Measurements from ENCODE around the gene NR3C1. TPM values are rescaled to one million over a fixed set of nuclear protein-coding genes. Genes with fewer than 3 reads are reported as not detected.

The NR3C1 gene
- polyA plus RNA-seq, 12 donors: 56.3 to 80.1 (median 71.8) TPM; not detected in 1

- no peak for DNase-seq
Observed at GRCh38 chr5:143428155-143428554, 24.7 kb upstream of the NR3C1 start.

- no peak for DNase-seq
Observed at GRCh38 chr5:143427122-143427735, 23.7 kb upstream of the NR3C1 start.

GRCh38 chr5:143426437-143426991, 23.0 kb upstream of the NR3C1 start:
- DNase-seq: no peak

GRCh38 chr5:143425835-143426234, 22.3 kb upstream of the NR3C1 start:
- no peak for DNase-seq

- DNase-seq: no peak
Observed at GRCh38 chr5:143418140-143418866, 14.8 kb upstream of the NR3C1 start.

- DNase-seq: no peak
Observed at GRCh38 chr5:143417503-143418139, 14.1 kb upstream of the NR3C1 start.

- no peak for DNase-seq
Observed at GRCh38 chr5:143416411-143416810, 12.9 kb upstream of the NR3C1 start.

GRCh38 chr5:143413958-143414669, 10.6 kb upstream of the NR3C1 start:
- no peak for DNase-seq

- no peak for DNase-seq
Observed at GRCh38 chr5:143412661-143413342, 9.3 kb upstream of the NR3C1 start.

- DNase-seq: no peak
Observed at GRCh38 chr5:143409926-143410325, 6.4 kb upstream of the NR3C1 start.

- no peak for DNase-seq
Observed at GRCh38 chr5:143406408-143406807, 2.9 kb upstream of the NR3C1 start.

GRCh38 chr5:143405849-143406098, 2.3 kb upstream of the NR3C1 start:
- DNase-seq: no peak

GRCh38 chr5:143405063-143405848, 1.8 kb upstream of the NR3C1 start:
- peak; percentile 91 for DNase-seq

- peak; percentile 91 for DNase-seq
Observed at GRCh38 chr5:143404416-143405062, 1.1 kb upstream of the NR3C1 start.

GRCh38 chr5:143403334-143403592, 223 bp downstream of the NR3C1 start:
- no peak for DNase-seq

- DNase-seq: peak; percentile 64
Observed at GRCh38 chr5:143402553-143403333, 743 bp downstream of the NR3C1 start.

- DNase-seq: no peak
Observed at GRCh38 chr5:143402017-143402552, 1.4 kb downstream of the NR3C1 start.

GRCh38 chr5:143401227-143402016, 2.1 kb downstream of the NR3C1 start:
- DNase-seq: peak; percentile 9
